GM19395 (cell line): ENCODE results near the gene KCTD11.
"Not testable (repeated sequence)": the region's sequence is repeated elsewhere in the genome, so short reads cannot be mapped to it uniquely, and the experiment has no call there.

ENCODE experiments used
- ATAC-seq: cut with Tn5 transposase; IDR thresholded peaks from one replicate; pipeline ENCODE4 v1.9.1; 2021; ENCODE audit warnings: mild to moderate bottlenecking, moderate library complexity; ENCODE audit not compliant: unreplicated experiment

KCTD11 gene

DNA sequence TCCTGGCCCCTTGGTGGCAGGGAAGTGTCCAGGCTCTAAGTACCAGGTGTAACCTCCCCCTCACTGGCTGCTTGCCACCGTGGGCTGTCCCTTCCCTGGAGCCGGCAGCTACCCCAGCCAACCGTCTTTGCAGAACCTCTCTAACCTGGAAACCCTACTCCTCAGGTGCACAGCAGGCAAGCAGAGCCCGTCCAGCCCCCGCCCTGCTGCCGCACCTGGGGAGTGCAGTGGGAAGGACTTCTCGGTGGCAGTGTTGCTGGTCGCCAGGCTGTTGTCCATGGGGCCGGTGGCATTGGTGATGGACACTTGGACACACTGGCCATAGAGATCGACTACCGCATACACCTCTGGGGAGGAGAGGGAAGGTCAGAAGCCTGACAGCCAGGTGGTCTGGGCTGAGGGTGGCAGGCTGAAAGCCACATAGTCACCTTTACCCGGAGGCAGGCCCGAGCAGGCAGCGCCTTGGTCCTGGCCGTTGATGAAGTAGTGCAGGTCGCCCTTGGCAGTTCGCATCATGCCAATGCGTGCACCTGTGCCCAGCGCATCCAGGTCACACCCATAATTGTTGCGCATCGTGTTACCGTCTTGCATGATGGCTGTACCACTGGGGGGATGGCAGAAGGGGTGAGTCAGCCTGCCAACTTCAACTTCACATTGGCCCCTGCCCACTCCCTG is 29.3 kb upstream of the KCTD11 start:
- no peak for ATAC-seq

DNA sequence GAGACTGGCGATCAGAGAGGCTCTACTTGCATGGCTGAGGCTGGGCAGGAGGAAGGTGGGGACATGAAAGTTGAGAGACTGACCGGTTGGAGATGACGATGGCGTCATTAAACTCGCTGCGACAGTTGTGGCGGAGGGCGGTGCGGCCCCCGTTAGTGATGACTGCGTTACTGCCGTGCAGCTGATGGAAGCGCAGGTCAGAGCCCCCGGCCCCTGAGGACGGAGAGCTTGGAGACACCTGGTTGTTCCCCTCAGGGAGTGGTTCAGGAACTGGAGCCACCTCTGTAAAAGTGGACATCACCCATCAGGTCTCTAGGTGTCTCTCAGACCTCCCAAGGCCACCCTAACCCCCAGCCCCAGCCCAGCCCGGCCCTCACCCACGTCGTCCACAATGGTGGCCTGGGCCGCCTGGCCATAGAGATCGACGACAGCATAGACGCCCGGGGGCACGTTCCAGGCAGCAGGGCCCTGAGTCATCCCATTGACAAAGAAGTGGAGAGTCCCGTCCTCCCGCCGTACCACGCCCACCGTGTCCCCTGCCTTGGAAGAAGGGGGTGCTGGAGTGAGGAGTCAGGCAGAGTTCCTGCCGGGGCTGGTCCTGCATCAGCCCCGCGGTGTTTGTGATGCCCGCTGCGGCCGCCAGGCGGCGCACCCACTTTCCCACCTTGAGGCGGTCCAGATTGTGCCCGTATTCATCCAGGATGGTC is 28.1 kb upstream of the KCTD11 start:
- no peak for ATAC-seq

DNA sequence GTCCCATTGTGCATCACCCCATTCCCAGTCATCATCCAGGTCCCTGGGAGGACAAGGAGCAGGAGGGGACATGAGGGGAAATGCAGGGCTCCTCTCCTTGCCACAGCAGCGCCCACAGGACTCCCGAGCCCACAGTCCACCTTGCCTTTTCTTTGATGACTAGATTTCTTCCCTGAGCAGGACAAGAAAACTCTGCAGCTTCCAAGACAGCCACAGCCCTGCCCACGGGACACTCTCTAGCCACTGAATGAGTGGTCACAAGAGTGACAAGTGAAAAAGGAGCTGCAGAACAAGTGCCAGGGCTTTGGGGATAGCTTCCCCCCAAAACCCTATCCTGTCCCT is 27.6 kb upstream of the KCTD11 start:
- ATAC-seq = no peak

DNA sequence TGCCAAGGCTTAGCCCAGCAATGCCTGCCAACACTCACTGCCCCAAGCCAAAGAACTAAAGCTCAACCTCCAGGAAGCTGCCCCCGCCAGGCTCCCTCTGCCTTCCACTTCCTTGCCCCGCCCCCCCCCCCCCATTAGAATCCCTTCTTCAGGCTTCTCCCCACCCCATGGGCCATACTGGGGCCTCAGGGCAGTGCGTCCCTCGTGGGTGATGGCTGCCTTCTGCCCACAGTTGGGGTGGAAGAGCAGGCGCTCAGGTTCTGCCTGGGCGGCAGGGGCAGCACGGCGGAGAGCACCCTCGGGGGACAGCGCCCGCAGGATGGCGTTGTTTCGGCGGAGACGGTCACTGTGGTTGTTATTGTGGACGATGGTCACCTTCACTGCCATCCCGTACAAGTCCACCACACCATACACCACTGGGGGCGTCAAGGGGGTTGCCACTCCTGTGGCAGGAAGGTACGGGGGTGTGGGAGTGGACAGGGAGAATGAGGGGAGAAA is 26.9 kb upstream of the KCTD11 start:
- ATAC-seq = no peak

DNA sequence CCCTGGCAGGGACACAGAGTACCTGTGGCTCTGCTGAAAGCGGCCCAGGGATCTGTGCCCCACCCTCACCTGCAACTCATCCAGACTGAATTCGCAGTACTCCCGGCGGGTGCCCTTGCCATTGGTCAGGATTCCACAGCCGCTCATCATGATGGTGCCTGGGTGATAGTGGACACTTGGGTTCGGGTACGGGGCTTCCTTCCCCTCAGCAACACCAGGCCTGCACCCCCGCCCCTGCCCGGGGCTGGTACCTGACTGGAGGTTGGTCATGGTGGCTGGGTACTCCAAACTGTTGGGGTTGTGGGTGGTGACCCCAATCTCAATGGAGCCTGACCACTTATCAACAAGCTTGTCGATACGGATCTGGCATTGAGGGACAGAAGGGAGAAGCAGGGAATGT is 25.8 kb upstream of the KCTD11 start:
- no peak for ATAC-seq

DNA sequence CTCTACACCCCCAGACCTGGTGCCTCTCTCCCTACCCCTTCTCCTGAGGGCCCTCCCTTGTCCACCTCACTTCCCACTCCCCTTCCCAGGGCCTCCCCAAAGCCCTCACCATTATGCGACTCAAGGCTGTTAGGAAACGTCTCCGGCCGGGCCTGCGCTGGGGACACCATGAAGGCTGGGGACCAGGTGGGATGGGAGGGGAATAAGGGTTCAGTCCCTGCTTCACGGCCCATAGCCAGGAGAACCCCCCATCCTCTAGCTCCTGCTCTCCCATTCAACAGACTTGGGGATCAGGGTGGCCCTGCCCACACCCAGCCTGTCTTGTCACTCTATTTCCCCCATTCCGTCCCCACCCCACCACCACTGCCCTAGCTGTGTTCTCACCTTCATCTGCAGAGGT is 24.9 kb upstream of the KCTD11 start:
- no peak for ATAC-seq

DNA sequence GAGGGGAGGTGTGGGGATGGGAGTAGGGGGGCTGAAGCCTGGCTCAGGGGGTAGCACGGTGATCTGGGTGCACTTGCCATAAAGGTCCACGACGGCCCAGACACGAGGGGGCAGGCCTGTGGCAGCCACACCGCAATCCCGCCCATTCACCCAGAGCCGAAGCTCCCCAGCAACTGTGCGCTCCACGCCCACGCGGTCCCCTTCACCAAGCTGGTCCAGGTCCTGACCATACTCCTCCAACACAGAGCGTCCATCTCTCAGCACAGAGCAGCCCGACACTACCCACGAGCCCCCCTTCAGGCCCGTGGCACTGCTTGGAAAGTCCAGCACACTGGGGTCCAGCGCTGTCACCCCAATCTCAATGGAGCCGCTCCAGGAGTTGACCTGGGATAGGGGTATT is 24.5 kb upstream of the KCTD11 start:
- no peak for ATAC-seq

DNA sequence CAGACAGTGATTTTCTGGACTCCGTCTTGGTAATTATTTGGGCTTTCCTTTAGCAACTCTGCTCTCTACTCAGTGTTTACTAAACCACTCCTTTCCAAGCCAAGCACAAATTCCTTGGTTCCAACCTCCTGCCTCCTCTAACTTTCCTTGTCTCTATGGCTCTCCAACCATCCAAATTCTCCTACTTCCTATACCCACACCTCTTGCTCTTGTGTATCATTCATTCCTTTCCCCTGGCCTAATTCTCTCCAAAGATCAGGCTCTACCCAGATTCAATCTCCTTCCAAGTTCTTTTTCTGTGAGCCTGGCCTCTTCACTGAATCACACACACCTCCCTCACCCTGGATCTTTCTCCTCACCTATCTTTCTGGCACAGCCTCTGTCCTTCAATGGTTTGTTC is 24.0 kb upstream of the KCTD11 start:
- no peak for ATAC-seq

DNA sequence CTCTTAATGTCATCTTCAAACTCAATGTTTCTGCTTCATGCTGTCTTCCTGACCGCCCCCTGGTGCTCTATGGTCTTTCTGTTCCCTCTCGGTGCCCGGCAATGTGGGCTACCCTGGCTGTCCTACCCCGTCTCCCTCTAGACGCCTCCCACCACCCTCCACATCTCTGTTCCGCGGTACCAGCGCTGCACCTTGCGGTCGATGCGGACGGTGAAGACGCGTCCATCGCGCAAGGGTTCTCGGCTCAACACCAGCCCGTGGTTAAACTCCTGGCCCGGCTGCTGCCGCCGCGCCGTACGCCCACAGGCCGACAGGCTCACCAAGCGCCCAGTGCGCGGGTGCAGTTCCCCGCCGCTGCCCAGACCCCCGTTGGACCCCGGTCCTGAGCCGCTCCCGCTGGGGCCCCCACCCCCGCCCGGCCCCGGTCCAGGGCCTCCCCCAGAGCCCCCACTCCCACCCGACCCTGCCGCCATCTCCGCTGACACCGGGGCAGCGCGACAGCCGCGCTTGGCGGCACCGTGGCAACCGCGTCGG is 23.1 kb upstream of the KCTD11 start, which contains the start of gene NEURL4:
NEURL4 (minus strand) TSS at position 496 of the 534 bp plus-strand sequence; CDS start at position 473, 23 bp downstream.
- ATAC-seq = peak; percentile 13

DNA sequence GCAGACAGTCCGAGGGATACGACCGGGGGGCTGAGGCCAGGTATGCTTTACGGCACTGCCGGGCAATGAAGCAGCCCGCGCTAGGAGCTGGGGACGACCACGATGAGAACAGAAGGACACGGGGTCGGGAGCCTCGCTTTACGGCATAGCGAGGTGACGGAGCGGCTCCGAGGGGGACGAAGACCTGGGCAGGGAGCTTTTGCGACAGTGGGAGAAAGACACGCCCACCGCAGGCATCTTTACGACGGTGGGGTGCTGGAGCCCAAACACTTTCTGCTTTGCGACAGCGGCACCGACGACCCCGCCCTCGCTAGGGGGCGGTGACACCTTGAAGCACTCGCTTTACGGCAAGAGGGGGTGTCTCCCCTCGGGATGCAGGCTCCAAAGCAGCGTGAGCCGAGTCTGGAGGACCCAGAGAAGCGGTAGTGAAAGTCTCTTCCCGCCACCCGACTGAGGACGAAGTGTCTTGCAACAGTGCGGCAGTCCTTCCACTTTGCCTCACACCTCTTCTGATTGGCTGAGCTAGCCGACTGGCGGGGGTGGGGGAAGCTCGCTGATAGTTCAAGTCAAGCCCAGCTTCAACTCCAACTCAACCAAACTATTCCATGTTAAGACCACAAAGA is 22.5 kb upstream of the KCTD11 start:
- ATAC-seq = peak; percentile 59

DNA sequence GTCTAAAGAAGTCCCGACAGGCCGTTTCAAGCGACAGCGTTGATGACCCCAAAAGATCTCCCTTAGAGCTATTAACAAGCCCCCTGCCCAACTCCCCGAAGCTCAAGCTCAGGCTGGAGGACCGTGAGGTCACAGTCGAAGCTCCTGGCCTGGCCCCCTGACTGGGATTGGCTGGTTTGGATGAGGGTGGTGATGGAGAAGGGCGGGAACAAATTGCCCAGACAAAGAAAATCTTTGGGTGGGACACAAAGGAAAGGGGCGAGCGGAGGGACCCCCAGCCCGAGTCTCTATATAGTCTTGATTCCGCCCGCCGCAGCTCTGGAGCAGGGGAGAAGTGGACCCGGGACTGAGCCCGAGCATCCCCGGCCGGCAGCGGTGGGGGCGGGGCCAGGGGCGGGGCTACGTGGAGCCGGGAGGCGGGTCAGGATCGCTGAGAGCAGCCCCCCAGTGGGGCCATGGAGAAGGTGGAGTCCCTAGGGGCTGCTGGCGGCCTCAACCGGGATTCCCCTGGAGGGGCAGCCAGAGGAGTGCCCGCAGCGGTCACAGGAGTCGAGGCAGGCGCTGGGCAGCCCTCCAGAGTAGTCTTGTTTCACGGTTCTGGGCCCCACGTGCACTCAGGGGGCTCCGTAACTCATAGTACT is 21.8 kb upstream of the KCTD11 start:
- peak; percentile 45 for ATAC-seq

DNA sequence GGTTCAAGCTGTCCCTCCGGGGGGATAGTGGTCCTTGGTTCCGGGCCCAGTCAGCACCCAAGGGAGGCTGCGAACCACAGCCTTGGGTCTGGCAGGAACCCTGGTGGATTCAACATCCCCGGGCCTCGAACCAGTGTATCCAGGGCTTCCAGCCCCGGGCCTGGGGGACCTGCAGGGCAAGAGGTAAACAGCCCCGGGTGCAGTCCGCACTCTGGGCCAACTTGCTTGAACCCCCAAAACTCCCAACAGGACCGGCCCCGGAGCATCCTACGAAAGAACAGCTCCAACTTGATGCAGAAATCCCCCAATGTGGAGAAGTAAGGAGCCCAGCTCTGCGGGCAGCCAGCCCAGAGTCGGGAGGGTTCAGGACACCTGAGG is 21.3 kb upstream of the KCTD11 start:
- no peak for ATAC-seq

DNA sequence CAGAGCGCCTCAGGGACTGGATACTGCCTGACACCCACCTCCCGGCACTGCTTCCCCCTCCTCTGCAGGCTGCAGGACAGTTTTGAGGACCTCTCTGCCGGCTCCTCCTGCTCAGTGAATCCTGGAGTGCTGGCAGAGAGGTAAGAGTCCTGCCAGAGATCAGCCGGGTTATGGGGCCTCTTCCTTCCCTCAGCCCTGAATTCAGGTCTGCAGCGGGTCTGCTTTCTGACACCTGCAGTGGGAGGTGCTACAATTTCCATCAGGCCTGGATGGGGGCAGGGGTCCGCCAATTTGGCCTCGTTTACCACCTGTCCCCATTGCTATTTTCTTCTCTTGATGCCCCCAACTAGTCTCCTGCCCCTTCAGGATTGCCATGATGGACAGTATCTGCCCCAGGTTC is 19.9 kb upstream of the KCTD11 start:
- ATAC-seq = no peak

DNA sequence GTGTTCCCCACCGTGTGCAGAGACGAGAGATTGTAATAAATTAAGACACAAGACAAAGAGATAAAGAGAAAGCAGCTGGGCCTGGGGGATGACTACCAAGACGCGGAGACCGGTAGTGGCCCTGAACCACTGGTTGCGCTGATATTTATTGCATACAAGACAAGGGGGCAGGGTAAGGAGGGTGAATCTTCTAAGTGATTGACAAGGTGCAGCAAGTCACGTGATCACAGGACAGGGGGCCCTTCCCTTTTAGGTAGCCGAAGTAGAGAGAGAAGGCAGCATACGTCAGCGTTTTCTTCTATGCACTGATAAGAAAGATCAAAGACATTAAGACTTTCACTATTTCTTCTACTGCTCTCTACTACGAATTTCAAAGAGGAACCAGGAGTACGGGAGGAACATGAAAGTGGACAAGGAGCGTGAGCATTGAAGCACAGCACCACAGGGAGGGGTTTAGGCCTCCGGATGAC is 19.3 kb upstream of the KCTD11 start:
- ATAC-seq = not testable (repeated sequence)

DNA sequence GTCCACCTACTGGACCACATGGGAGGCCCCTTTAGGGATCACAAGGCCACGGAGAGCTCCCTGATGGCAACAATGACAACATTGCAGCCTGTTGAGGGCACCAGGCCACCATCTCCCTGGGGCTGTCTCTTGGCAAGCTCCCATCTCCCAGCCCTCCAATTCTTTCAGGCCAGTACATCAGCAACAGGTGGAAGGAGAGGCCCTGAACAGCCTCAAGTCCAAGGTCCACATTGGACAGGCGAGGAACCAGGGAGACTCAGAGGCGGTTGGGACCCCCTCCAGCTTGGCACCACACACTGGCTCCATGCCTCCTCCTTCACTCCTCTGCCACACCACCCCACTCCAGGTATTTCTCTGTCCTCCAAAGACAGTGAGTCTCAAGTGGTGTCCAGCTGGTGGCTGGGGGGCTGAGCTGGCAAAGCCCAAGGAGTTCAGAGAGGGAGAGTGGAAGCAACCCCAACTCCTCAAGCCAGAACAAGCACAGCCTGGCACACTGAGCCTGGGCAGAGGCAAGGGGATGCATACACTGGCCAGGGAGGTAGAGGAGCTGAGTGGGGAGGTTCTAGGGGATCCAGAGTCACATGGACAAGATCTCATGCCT is 16.9 kb upstream of the KCTD11 start:
- no peak for ATAC-seq

DNA sequence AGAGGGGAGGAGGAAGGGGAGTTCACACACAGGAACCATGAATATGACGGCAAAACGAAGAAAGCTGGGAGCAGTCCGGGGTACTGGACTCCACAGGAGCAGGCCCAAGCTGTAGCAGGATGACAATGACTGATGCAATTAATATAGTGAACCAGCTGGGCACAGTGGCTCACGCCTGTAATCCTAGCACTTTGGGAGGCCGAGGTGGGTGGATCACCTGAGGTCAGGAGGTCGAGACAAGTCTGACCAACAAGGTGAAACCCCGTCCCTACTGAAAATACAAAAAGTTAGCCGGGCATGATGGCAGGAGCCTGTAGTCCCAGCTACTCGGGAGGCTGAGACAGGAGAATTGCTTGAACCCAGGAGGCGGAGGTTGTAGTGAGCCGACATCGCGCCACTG is 16.2 kb upstream of the KCTD11 start:
- ATAC-seq = not testable (repeated sequence)

DNA sequence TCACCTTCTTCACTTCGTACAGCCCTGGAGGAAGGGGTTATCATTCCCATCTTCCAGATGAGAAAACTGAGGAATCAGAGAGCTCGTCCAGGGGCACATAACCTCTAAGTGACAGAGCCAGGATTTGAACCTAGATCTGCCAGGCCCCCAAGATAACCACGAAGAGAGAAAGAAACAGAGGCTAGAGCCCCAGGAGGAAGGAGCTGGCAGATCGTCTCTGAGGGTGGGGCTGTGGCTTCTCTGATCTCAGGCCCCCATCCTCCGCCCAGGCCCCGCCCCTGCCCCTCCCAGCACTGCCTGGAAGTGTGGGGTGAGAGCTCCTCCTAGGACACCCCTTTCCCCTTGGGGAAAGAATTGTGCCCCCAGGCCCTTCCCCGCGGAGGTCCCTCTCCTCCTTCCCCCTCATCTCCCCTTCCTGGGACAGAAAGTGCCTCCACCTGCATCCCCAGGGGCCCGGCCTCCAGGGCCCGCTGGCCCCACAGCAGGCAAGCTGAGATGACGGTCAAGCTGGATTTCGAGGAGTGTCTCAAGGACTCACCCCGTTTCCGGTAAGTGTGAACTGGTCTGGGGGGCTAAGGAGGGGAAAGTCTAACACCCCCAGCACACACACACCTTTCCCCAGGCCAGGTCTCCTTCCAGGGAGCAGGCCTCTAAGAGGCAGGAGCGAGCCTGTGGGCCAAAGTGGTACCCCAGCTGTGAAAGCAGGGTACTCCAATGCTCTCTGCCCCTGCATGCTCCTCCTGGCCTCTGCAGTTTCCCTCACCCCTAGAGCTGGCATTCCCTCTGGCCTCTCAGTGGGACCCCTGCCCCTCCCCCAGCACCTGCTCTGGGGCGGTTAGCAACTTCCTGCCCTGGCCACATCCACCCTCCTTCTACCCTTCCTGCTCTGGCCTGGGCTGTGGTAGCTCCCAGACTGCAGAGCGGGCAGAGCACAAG is 15.5 kb upstream of the KCTD11 start, which contains the start of gene ACAP1:
ACAP1 (plus strand) TSS at position 290 of the 936 bp plus-strand sequence; CDS start at position 496, 206 bp downstream.
- no peak for ATAC-seq

DNA sequence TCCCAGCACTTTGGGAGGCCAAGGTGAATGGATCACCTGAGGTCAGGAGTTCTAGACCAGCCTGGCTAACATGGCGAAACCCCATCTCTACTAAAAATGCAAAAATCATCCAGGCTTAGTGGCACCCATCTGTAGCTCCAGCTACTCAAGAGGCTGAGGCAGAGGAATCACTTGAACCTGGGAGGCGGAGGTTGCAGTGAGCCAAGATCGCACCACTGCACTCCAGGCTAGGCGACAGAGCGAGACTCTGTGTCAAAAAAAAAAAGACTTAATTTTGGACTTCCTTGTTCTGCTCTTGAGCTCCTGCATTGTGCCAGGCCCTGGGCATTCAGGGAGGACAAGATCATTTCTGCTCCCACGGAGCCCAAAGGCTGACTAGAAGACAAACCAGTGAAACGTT is 14.4 kb upstream of the KCTD11 start:
- not testable (repeated sequence) for ATAC-seq

DNA sequence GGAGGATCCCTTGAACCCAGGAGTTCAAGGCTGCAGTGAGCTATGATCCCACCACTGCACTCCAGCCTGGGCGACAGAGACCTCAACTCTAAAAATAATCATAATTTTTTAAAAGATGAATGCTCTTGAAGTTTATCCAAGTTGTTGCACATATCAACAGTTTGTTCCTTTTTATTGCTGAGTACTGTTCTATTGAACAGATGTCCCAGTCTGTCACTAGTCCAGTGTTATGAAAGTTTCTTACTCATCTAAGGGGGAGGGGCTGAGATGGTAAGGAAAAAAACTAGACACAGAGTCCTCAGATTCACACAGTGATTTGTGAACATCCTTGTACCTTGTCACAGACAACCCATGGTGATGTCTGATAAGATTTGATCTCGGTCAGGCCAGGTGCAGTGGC is 11.8 kb upstream of the KCTD11 start:
- ATAC-seq = no peak

DNA sequence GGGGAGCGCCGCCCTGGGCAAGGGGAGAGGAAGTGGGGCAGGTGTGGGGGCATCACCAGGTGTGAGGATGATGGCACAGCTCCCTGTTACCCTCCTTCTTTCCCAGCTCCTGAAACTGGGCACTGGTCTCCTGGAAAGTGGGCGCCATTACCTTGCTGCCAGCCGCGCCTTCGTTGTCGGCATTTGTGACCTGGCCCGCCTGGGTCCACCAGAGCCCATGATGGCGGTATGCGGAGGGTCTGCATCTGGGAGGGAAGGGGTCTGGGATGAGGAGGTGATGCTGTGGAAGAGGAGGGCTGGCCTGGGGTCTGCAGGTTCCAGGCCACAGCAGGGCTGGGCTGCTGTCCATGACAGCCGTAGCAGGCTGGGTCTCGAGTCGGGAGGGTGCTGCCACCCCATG is 10.1 kb upstream of the KCTD11 start:
- no peak for ATAC-seq
